H9 (cell line): ENCODE data around the gene SFXN1. TPM values are rescaled to one million over a fixed set of nuclear protein-coding genes. Genes with fewer than 3 reads are reported as not detected.

Experiments
- DNase-seq: peaks from one replicate; pipeline ENCODE4 v3.0.0-alpha.2; 2017
- H2AFZ ChIP-seq: one replicate; pipeline ENCODE4 v1.6.1; 2013; ENCODE audit warnings: mild to moderate bottlenecking, low read length, control low read depth, moderate library complexity
- H2AK5ac ChIP-seq: 2 replicates; pipeline ENCODE4 v1.6.1; 2013; ENCODE audit warnings: low read length, control low read depth, mixed read lengths; ENCODE audit not compliant: insufficient read length
- H2BK120ac ChIP-seq: one replicate; pipeline ENCODE4 v1.6.1; 2013; ENCODE audit warnings: low read depth, mild to moderate bottlenecking, low read length, control low read depth, inconsistent platforms; ENCODE audit not compliant: poor library complexity, severe bottlenecking
- H2BK12ac ChIP-seq: 2 replicates; pipeline ENCODE4 v1.6.1; 2013; ENCODE audit warnings: low read length, control low read depth, mixed read lengths, low read depth; ENCODE audit not compliant: insufficient read length
- H2BK15ac ChIP-seq: 2 replicates; pipeline ENCODE4 v1.6.1; 2013; ENCODE audit warnings: low read depth, low read length, control low read depth
- H2BK20ac ChIP-seq: one replicate; pipeline ENCODE4 v1.6.1; 2013; ENCODE audit warnings: low read depth, mild to moderate bottlenecking, low read length, control low read depth, inconsistent platforms; ENCODE audit not compliant: poor library complexity, severe bottlenecking
- H2BK5ac ChIP-seq: 2 replicates; pipeline ENCODE4 v1.6.1; 2013; ENCODE audit warnings: low read length, control low read depth, mixed read lengths; ENCODE audit not compliant: insufficient read length
- H3K14ac ChIP-seq: 2 replicates; pipeline ENCODE4 v1.6.1; 2013; ENCODE audit warnings: low read length, control low read depth; ENCODE audit not compliant: insufficient read depth
- H3K18ac ChIP-seq: 2 replicates; pipeline ENCODE4 v1.6.1; 2013; ENCODE audit warnings: low read depth, mild to moderate bottlenecking, mixed read lengths, low read length, control low read depth; ENCODE audit not compliant: insufficient read length
- H3K23ac ChIP-seq: 2 replicates; pipeline ENCODE4 v1.6.1; 2013; ENCODE audit warnings: low read length, control low read depth, mixed read lengths, low read depth; ENCODE audit not compliant: insufficient read length
- H3K23me2 ChIP-seq: 2 replicates; pipeline ENCODE4 v1.6.1; 2013; ENCODE audit warnings: low read depth, mild to moderate bottlenecking, mixed read lengths, low read length, control low read depth; ENCODE audit not compliant: insufficient read length, poor library complexity, severe bottlenecking
- H3K27ac ChIP-seq: 2 replicates; pipeline ENCODE4 v1.5.1; 2013; ENCODE audit warnings: low read length, control low read depth, mixed read lengths, low read depth; ENCODE audit not compliant: insufficient read length
- H3K27me3 ChIP-seq: 2 replicates; pipeline ENCODE4 v1.6.1; 2013; ENCODE audit warnings: low read length, control low read depth, inconsistent platforms; ENCODE audit not compliant: insufficient read depth
- H3K4ac ChIP-seq: 2 replicates; pipeline ENCODE4 v1.6.1; 2013; ENCODE audit warnings: low read depth, mild to moderate bottlenecking, control low read depth, inconsistent platforms, low read length, moderate library complexity
- H3K4me1 ChIP-seq: 2 replicates; pipeline ENCODE4 v1.6.1; 2013; ENCODE audit warnings: low read length, control low read depth, inconsistent platforms; ENCODE audit not compliant: insufficient read depth
- H3K4me2 ChIP-seq: 2 replicates; pipeline ENCODE4 v1.6.1; 2013; ENCODE audit warnings: low read length, control low read depth, mixed read lengths; ENCODE audit not compliant: insufficient read length, insufficient read depth
- H3K56ac ChIP-seq: 2 replicates; pipeline ENCODE4 v1.6.1; 2013; ENCODE audit warnings: low read depth, mild to moderate bottlenecking, mixed read lengths, low read length, control low read depth; ENCODE audit not compliant: insufficient read length
- H3K79me1 ChIP-seq: 2 replicates; pipeline ENCODE4 v1.6.1; 2013; ENCODE audit warnings: low read depth, mild to moderate bottlenecking, moderate library complexity, low read length, control low read depth, inconsistent platforms; ENCODE audit not compliant: insufficient read depth, poor library complexity, severe bottlenecking
- H3K79me2 ChIP-seq: 2 replicates; pipeline ENCODE4 v1.6.1; 2013; ENCODE audit warnings: low read length, control low read depth, inconsistent platforms; ENCODE audit not compliant: insufficient read depth
- H3K9ac ChIP-seq: 2 replicates; pipeline ENCODE4 v1.6.1; 2013; ENCODE audit warnings: low read length, control low read depth, mixed read lengths; ENCODE audit not compliant: insufficient read length; ENCODE audit errors: extremely low read depth
- H3K9me3 ChIP-seq: one replicate; pipeline ENCODE4 v1.6.1; 2013; ENCODE audit warnings: low read depth, low read length, inconsistent platforms; ENCODE audit not compliant: control insufficient read depth
- H3T11ph ChIP-seq: one replicate; pipeline ENCODE4 v1.6.1; 2013; ENCODE audit warnings: mild to moderate bottlenecking, low read length, control low read depth, inconsistent platforms
- H4K20me1 ChIP-seq: one replicate; pipeline ENCODE4 v1.6.1; 2013; ENCODE audit not compliant: control insufficient read depth, insufficient read length, insufficient read depth
- H4K5ac ChIP-seq: 2 replicates; pipeline ENCODE4 v1.6.1; 2013; ENCODE audit warnings: low read depth, mild to moderate bottlenecking, mixed read lengths, low read length, control low read depth; ENCODE audit not compliant: insufficient read length
- H4K8ac ChIP-seq: replicated peaks from 2 replicates; pipeline ENCODE4 v1.6.1; 2013; ENCODE audit warnings: low read length, control low read depth, mixed read lengths, low read depth; ENCODE audit not compliant: insufficient read length
- H4K91ac ChIP-seq: 2 replicates; pipeline ENCODE4 v1.6.1; 2013; ENCODE audit warnings: low read depth, mild to moderate bottlenecking, moderate library complexity, mixed read lengths, low read length, control low read depth; ENCODE audit not compliant: insufficient read length
- H3K27ac Mint-ChIP-seq, 3 experiments: 2 replicates in 2 of 3; 3 replicates in 1 of 3; pipeline ENCODE4 v1.8.0; 2020 to 2021; ENCODE audit warnings: mixed read lengths in 3 of 3, mild to moderate bottlenecking in 1 of 3, moderate library complexity in 1 of 3
- H3K27me3 Mint-ChIP-seq: 2 replicates; pipeline ENCODE4 v1.8.0; 2021; ENCODE audit warnings: low read depth, mild to moderate bottlenecking, moderate library complexity, mixed read lengths
- H3K36me3 Mint-ChIP-seq, 3 experiments: 2 replicates in 2 of 3; 3 replicates in 1 of 3; pipeline ENCODE4 v1.8.0; 2020 to 2021; ENCODE audit warnings: low read depth in 3 of 3, mixed read lengths in 3 of 3; ENCODE audit not compliant: insufficient read depth in 1 of 3
- H3K4me1 Mint-ChIP-seq, 2 experiments: 2 replicates each; pipeline ENCODE4 v1.8.0; 2020; ENCODE audit warnings: mixed read lengths in 2 of 2
- H3K4me3 Mint-ChIP-seq, 2 experiments: 2 replicates in 1 of 2; 3 replicates in 1 of 2; pipeline ENCODE4 v1.8.0; 2020 to 2021; ENCODE audit warnings: mild to moderate bottlenecking in 2 of 2, mixed read lengths in 2 of 2, moderate library complexity in 1 of 2
- H3K9me3 Mint-ChIP-seq, 2 experiments: 2 replicates in 1 of 2; 3 replicates in 1 of 2; pipeline ENCODE4 v1.8.0; 2020; ENCODE audit warnings: mild to moderate bottlenecking in 2 of 2, mixed read lengths in 2 of 2, moderate library complexity in 1 of 2
- WGBS: extraction: QIAGEN DNeasy Blood & Tissue Kit; methylation state at CpG from one replicate; pipeline ENCODE4 v1.1.7; 2013; ENCODE audit warnings: missing lambda C conversion rate, low lambda C conversion rate, mixed read lengths; ENCODE audit not compliant: insufficient read length; ENCODE audit errors: extremely low coverage; 5-methylcytosine and 5-hydroxymethylcytosine counted together
- total RNA-seq: library from RNA; stranded (reverse); gene quantifications from 2 replicates; pipeline ENCODE4 v1.2.1, GENCODE V29; 2021
- TF ChIP-seq, protein P1 (sequence below): fragments of 200-600 bp; sonication (generic); conservative IDR thresholded peaks from 3 replicates; pipeline ENCODE4 v1.8.0; 2021; ENCODE audit warnings: antibody characterized with exemption, mild to moderate bottlenecking

SFXN1 gene
- total RNA-seq, 1 experiment from 2014 or later, result 99.2 TPM

- Histone ChIP-seq H3K9me3 (no peaks in the 10 kb centered on the region), H2BK20ac (no peak overlapping the region), H2AK5ac (no peak overlapping the region), H3K18ac (no peak overlapping the region), H3K23ac (no peak overlapping the region), H2BK12ac (no peak overlapping the region), H3K27ac (no peak overlapping the region), H3K27me3 (no peaks in the 10 kb centered on the region), H3K9ac (no peak overlapping the region), H3T11ph (no peak overlapping the region), H3K79me2 (no peaks in the 10 kb centered on the region), H3K4me1 (no peaks in the 10 kb centered on the region), H3K56ac (no peak overlapping the region), H3K4me2 (no peak overlapping the region), H2BK15ac (no peak overlapping the region), H3K79me1 (no peaks in the 10 kb centered on the region), H2BK5ac (no peak overlapping the region), H3K23me2 (no peaks in the 10 kb centered on the region), H4K91ac (no peak overlapping the region), H3K14ac (no peak overlapping the region), H4K20me1 (no peaks in the 10 kb centered on the region), H4K8ac (no peak overlapping the region), H3K4ac (no peak overlapping the region), H4K5ac (no peak overlapping the region), H2AFZ (no peak overlapping the region), H2BK120ac (no peak overlapping the region)
- TF ChIP-seq, protein P1, sequence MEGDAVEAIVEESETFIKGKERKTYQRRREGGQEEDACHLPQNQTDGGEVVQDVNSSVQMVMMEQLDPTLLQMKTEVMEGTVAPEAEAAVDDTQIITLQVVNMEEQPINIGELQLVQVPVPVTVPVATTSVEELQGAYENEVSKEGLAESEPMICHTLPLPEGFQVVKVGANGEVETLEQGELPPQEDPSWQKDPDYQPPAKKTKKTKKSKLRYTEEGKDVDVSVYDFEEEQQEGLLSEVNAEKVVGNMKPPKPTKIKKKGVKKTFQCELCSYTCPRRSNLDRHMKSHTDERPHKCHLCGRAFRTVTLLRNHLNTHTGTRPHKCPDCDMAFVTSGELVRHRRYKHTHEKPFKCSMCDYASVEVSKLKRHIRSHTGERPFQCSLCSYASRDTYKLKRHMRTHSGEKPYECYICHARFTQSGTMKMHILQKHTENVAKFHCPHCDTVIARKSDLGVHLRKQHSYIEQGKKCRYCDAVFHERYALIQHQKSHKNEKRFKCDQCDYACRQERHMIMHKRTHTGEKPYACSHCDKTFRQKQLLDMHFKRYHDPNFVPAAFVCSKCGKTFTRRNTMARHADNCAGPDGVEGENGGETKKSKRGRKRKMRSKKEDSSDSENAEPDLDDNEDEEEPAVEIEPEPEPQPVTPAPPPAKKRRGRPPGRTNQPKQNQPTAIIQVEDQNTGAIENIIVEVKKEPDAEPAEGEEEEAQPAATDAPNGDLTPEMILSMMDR, result peak; percentile 63
- Mint-ChIP-seq H3K27me3 (peaks cover 16% of the 10 kb centered on the region), H3K36me3 (no peaks in the 10 kb centered on the region), H3K27ac (no peak overlapping the region), H3K4me1 (peaks cover 5 to 8% of the 10 kb centered on the region in 2 experiments), H3K4me3 (no peak overlapping the region), H3K9me3 (no peaks in the 10 kb centered on the region)
- WGBS, result no CpG with 5 or more reads among the region's 7 CpGs
- DNase-seq, result no peak
These were observed 18.2 kb upstream of the SFXN1 start for GRCh38 chr5:175460126-175460525.
